Activated gamma-delta T cell (primary cell): ENCODE results near the gene GJD3.
"Not testable (repeated sequence)": the region's sequence is repeated elsewhere in the genome, so short reads cannot be mapped to it uniquely, and the experiment has no call there.

ENCODE experiments used
- DNase-seq: peaks from one replicate; lab custom pipeline; 2025; lab: John Stamatoyannopoulos, UW
- total RNA-seq, 2 donors: gene quantifications; one replicate each; lab custom pipeline; 2026; lab: John Stamatoyannopoulos, UW

GJD3 gene
- total RNA-seq, result 0 reads per million in 2 donors

- no peak for DNase-seq
These were observed at the start of gene GJD3 for GRCh38 chr17:40364121-40364861. GJD3 (minus strand) TSS chr17:40364737; CDS start chr17:40363815, 922 bp downstream.

GRCh38 chr17:40414312-40414711 lies 49.8 kb upstream of the GJD3 start:
- not testable (repeated sequence) for DNase-seq

- no peak for DNase-seq
These were observed 48.3 kb upstream of the GJD3 start for GRCh38 chr17:40412880-40413279.

GRCh38 chr17:40411821-40412220 lies 47.3 kb upstream of the GJD3 start:
- no peak for DNase-seq

- no peak for DNase-seq
These were observed 45.5 kb upstream of the GJD3 start for GRCh38 chr17:40410082-40410481.

GRCh38 chr17:40409540-40409939 lies 45.0 kb upstream of the GJD3 start:
- DNase-seq, result not testable (repeated sequence)

GRCh38 chr17:40407460-40407859 lies 42.9 kb upstream of the GJD3 start:
- DNase-seq, result no peak

GRCh38 chr17:40404003-40404402 lies 39.5 kb upstream of the GJD3 start:
- no peak for DNase-seq

- DNase-seq, result no peak
These were observed 38.1 kb upstream of the GJD3 start for GRCh38 chr17:40402668-40403067.

- DNase-seq, result no peak
These were observed 34.6 kb upstream of the GJD3 start for GRCh38 chr17:40399185-40399584.

GRCh38 chr17:40386555-40386954 lies 22.0 kb upstream of the GJD3 start:
- not testable (repeated sequence) for DNase-seq

- no peak for DNase-seq
These were observed 17.7 kb upstream of the GJD3 start for GRCh38 chr17:40382251-40382650.

GRCh38 chr17:40378966-40379365 lies 14.4 kb upstream of the GJD3 start:
- DNase-seq, result no peak

- DNase-seq, result no peak
These were observed 13.3 kb upstream of the GJD3 start for GRCh38 chr17:40377832-40378231.

GRCh38 chr17:40376541-40376940 lies 12.0 kb upstream of the GJD3 start:
- not testable (repeated sequence) for DNase-seq

GRCh38 chr17:40375786-40376185 lies 11.2 kb upstream of the GJD3 start:
- DNase-seq, result not testable (repeated sequence)

GRCh38 chr17:40374821-40375498 lies 10.4 kb upstream of the GJD3 start:
- DNase-seq, result no peak

- no peak for DNase-seq
These were observed 9.5 kb upstream of the GJD3 start for GRCh38 chr17:40373999-40374398.

GRCh38 chr17:40373324-40373723 lies 8.8 kb upstream of the GJD3 start:
- DNase-seq, result no peak

GRCh38 chr17:40372644-40373043 lies 8.1 kb upstream of the GJD3 start:
- DNase-seq, result not testable (repeated sequence)

GRCh38 chr17:40372031-40372430 lies 7.5 kb upstream of the GJD3 start:
- no peak for DNase-seq

- no peak for DNase-seq
These were observed 6.9 kb upstream of the GJD3 start for GRCh38 chr17:40371261-40371929.

GRCh38 chr17:40369923-40370322 lies 5.4 kb upstream of the GJD3 start:
- no peak for DNase-seq
